NCI-H1694 treated with DMSO at 0.1 percent for 48 hours (cell line): ENCODE data around the gene STPG3.
A peak's percentile ranks its signal among the peaks of the same experiment; 100 is the strongest.
"Not testable (repeated sequence)": the region's sequence is repeated elsewhere in the genome, so short reads cannot be mapped to it uniquely, and the experiment has no call there.

Experiments
- DNase-seq: peaks from one replicate; lab custom pipeline; 2025; lab: John Stamatoyannopoulos, UW

The STPG3 gene

DNA sequence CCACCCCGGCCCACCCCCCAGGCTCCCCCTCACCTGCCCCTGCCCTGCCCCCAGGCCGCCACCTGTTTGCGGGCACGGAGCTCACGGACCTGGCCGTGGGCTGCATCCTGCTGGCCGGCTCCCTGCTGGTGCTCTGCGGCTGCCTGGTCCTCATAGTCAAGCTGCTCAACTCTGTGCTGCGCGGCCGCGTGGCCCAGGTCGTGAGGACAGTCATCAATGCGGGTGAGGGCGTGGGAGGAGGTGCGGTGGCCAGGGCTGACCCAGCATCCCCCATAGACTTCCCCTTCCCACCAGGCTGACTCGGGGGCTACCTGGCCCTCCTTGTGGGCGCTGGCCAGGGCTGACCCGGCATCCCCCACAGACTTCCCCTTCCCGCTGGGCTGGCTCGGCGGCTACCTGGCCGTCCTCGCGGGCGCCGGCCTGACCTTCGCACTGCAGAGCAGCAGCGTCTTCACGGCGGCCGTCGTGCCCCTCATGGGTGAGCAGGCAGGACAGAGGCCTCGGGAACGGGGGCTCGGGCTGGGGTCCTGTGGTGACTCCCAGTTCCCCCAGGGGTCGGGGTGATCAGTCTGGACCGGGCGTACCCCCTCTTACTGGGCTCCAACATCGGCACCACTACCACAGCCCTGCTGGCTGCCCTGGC is 16.9 kb upstream of the STPG3 start:
- no peak for DNase-seq

DNA sequence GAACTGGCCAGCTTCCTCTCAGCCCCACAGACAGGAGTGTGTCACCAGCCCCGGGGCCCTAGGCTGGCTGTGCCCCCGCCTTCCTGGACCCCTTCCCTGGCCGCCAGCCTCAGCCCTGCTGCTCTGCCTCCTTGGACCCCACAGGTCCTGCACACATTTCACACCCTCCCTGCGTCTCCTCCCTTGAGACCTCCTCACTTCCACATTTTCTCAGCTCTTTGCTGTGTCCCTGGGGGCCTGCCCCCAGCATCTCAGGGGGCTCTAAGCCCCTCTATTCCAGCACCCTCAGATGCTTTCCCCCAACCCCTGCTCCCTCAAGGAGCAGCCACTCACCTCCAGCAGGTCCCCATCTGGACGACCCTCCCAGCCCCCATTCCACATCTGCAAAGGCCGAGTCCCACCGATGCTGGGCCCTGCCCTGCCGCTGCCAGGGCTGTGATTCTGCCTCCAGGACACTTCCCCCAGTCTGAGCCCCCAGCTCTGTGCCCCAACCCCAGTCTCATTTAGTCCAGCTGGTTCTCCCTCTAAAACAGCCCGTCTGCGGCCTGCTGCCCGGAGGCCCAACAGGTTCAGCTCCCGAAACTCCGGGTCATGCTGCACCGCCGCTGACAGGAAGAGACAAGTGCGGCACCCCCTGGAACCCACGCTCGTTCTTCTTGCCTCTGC is 16.2 kb upstream of the STPG3 start:
- no peak for DNase-seq

DNA sequence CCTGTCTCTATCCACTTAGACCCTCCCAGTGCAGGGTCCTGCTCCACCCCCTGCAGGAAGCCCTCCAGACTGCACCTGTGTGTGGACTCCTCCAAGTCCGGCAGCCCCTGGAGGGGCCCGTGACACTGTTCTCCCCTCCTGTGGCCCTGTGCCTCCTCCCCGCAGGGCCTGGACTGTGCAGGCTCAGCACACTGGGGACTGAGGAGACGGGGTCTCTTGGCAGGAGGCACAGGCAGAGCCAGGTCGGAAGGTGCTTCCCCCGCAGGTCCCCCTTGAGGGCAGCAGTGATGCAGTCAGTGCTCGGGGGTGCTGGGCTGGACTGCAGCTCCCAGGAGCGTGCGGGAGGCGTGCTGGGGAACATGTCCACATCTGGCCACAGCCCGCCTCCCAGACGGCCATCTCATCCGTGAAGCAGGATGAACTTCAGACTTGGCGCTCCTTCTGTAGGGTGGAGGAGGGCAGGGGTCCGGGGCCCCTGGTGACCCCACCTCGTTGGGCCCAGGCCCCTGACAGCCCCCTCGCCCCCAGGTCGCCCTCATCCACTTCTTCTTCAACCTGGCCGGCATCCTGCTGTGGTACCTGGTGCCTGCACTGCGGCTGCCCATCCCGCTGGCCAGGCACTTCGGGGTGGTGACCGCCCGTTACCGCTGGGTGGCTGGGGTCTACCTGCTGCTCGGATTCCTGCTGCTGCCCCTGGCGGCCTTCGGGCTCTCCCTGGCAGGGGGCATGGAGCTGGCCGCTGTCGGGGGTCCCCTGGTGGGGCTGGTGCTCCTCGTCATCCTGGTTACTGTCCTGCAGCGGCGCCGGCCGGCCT is 15.5 kb upstream of the STPG3 start:
- no peak for DNase-seq

DNA sequence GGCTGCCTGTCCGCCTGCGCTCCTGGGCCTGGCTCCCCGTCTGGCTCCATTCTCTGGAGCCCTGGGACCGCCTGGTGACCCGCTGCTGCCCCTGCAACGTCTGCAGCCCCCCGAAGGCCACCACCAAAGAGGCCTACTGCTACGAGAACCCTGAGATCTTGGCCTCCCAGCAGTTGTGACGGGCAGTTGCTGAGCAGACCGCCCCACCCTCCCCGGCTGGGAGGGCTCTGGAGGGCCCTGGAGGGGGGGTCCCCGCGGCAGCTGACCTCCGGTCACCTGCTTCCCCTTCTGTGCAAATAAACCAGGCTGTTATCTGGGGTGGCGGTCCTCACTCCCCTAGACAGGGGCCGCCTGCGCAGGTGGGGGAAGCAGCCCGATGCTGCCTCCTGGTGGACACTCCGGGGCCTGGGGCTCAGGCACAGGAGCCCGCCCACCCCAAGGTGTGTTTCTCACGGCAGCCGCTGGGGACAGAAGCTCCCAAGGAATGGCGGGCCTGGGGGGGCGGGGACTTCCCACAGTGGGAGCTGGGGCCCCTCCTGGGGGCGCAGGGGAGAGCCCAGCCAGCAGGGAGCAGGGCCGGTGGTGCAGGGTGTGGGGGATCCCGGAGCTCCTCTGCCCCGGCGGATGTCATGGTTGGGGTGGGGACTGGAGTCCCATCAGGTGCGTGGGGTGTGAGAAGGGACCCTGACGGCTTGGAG is 14.7 kb upstream of the STPG3 start:
- DNase-seq: peak; percentile 42

DNA sequence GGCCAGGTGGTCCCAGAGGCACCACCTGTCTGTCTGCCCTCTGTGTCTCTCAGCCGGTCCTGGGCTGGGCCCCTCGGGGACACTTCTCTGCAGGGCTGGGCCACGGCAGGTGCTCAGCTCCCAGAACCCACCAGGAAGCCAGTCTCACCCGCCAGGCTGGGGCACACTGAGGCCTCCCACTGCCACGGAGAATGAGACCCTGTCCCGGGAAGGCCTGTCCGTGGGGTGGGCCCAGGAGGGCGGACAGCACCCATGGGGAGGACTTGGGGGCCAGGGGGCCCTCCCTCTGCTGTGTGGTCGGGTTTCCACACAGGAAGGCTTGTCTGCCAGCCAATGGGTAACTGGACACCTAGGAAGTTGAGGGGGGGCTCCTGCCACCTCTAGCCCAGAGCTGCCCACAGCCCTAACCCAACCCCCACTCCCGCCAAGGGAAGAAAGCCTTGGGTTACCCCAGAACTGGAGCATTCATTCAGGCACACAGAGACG is 14.1 kb upstream of the STPG3 start:
- DNase-seq: no peak

DNA sequence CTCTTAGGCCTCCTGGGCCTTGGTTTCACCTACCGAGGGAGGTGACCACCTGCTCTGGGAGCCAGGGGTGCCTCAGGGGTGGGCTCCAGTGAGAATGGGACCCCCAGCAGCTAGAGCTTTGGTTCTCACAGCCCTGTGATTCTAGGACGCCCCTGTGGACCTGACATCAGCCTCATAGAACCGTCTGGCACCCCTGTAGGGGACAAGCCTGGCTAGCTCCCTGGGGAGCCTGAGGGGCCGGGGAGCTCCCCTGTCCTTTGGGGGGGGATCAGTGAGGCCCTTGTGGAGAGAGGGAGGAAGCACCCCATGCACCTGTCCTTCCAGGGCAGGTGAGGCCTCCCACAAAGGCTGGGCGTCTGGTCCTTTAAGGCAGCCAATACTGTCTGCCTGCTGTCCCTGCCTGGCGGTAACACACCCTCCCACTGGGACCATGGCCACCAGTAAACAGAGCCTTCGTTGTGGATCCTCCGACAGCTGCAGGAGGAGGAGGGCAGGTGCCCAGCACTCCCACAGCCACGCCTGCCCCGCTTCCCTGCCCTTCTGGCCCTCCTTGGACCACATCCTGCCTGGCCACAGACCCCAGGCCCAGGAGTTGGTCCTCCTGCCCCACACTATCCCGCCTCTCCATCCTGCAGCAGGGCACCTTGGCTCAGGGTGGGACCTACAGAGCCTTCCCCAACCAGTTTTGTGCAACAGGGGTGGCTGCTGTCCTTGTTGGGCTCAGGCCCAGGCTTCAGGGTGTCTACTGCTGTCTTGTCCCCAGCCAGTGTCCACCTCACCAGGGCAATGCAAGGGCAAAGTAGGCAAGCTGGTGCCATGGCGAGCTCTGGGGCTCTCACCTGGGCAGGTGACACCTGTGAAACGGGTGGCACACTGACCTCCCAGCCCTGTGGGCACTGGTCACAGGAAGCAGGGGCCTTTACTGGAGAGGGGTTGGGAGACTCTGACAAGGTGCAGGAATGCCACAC is 13.0 kb upstream of the STPG3 start:
- no peak for DNase-seq

DNA sequence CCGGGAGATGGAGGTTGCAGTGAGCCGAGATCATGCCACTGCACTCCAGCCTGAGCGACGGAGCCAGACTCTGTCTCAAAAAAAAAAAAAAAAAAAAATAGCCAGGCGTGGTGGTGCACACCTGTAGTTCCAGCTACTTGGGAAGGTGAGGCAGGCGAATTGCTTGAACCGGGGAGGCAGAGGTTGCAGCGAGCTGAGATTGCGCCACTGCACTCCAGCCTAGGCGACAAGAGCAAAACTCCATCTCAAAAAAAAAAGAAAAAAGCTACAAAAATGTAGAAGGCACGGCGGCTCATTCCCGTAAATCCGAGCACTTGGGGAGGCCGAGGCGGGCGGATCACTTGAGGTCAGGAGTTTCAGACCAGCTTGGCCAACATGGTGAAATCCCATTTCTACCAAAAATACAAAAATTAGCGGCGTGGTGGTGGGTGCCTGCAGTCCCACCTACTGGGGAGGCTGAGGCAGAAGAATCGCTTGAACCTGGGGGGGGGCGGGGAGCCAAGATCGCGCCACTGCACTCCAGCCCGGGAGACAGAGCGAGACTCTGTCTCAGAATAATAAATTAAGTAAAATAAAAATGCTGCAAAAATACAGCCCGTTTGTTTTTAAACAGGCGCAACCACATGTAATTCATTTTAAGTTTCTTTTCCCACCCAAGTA is 11.4 kb upstream of the STPG3 start:
- not testable (repeated sequence) for DNase-seq

DNA sequence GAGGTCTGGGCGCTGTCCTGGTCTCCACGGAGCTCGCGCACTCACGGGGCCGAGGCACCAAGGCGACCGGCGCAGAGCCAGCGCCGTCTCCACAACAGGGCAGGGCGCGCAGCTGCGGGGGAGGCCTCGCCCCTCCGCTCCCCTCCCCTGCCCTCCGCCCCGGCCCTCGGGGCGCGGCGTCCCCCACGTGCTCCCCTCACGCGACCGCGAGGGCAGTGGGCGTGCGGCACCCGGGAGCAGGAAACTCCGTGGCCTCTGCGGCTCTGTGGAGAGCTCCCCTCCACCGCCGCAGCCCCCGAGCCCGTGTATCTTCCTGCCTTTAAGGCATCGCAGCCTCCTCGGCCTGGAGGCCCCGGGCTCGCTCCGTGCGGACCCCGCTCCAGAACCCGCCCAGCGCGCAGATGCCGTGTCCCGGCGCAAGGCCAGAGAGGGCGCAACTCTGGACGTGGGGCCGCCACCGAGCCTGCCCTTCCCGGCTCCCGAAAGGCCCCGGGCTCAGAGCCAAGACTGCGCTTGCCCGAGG is 10.7 kb upstream of the STPG3 start:
- DNase-seq: peak; percentile 47

DNA sequence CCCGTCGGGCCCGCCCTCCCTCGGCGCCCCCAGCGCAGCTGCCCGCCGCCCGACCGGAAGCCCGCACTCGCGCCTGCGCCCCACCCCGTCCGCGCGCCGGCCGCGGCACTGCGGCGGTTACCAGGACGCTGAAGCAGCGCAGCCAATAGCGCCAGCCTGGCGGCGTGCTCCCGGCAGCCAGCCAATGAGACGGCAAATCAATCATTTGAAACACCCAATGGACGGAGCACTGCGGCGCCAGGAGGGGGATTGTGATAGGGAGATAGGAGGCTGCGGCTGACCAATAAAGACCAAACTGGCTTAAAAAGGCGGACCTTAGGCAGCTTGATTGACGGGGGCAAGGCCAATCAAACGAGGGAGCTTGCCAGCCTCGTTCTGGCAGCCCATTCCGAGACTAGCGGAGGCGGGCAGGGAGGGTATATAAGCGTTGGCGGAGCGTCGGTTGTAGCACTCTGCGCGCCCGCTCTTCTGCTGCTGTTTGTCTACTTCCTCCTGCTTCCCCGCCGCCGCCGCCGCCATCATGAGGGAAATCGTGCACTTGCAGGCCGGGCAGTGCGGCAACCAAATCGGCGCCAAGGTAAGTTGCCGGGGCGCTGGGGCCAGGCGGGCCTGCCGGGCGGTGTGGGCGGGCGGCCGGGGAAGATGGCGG is 10.1 kb upstream of the STPG3 start, which contains the start of gene TUBB4B:
TUBB4B (plus strand) TSS at position 447 of the 649 bp plus-strand sequence; CDS start at position 521, 74 bp downstream.
- DNase-seq: peak; percentile 99

DNA sequence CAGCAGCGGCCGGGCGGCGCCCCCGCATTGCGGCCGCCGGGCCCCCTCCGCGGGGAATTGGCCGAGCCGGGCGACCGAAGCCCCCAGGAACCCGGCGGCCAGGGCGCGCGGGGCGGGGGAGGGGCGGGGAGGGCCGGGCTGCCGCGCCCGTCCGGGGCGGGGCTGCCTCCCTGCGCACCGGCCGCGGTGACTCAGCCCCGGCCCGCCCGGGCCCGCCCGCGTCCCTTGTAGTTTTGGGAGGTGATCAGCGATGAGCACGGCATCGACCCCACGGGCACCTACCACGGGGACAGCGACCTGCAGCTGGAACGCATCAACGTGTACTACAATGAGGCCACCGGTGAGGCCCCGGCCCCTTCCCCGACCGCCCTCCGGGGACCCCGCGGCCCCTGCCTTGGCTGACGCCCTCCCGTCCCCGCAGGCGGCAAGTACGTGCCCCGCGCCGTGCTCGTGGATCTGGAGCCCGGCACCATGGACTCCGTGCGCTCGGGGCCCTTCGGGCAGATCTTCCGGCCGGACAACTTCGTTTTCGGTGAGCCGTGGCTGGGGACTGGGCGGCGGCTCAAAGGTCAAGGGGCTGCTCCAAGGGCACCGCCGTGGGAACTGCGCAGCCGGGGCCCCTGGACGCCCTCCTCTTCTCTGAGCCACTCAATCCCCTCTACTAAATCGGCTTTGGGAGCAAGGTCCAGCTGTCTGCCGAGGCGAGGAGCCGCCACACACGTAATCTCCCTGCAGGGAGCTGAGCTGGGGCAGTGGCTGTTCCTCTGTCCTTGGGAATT is 9.4 kb upstream of the STPG3 start:
- DNase-seq: no peak

DNA sequence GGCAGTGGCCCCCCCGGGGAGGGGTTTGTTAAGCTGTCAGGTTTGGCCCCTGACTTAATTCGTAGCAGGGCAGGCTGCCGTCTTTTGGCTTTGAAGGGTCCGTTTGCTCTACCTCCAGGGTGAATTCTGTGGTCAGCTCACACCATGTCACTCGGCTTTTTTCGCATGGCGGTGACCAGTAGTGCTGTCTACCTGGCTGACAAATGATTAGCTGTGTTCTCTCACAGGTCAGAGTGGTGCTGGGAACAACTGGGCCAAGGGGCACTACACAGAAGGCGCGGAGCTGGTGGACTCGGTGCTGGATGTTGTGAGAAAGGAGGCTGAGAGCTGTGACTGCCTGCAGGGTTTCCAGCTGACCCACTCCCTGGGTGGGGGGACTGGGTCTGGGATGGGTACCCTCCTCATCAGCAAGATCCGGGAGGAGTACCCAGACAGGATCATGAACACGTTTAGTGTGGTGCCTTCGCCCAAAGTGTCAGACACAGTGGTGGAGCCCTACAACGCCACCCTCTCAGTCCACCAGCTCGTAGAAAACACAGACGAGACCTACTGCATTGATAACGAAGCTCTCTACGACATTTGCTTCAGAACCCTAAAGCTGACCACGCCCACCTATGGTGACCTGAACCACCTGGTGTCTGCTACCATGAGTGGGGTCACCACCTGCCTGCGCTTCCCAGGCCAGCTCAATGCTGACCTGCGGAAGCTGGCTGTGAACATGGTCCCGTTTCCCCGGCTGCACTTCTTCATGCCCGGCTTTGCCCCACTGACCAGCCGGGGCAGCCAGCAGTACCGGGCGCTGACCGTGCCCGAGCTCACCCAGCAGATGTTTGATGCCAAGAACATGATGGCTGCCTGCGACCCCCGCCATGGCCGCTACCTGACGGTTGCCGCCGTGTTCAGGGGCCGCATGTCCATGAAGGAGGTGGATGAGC is 8.6 kb upstream of the STPG3 start:
- DNase-seq: no peak

DNA sequence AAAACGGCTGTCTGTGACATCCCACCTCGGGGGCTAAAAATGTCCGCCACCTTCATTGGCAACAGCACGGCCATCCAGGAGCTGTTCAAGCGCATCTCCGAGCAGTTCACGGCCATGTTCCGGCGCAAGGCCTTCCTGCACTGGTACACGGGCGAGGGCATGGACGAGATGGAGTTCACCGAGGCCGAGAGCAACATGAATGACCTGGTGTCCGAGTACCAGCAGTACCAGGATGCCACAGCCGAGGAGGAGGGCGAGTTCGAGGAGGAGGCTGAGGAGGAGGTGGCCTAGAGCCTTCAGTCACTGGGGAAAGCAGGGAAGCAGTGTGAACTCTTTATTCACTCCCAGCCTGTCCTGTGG is 7.8 kb upstream of the STPG3 start:
- not testable (repeated sequence) for DNase-seq

DNA sequence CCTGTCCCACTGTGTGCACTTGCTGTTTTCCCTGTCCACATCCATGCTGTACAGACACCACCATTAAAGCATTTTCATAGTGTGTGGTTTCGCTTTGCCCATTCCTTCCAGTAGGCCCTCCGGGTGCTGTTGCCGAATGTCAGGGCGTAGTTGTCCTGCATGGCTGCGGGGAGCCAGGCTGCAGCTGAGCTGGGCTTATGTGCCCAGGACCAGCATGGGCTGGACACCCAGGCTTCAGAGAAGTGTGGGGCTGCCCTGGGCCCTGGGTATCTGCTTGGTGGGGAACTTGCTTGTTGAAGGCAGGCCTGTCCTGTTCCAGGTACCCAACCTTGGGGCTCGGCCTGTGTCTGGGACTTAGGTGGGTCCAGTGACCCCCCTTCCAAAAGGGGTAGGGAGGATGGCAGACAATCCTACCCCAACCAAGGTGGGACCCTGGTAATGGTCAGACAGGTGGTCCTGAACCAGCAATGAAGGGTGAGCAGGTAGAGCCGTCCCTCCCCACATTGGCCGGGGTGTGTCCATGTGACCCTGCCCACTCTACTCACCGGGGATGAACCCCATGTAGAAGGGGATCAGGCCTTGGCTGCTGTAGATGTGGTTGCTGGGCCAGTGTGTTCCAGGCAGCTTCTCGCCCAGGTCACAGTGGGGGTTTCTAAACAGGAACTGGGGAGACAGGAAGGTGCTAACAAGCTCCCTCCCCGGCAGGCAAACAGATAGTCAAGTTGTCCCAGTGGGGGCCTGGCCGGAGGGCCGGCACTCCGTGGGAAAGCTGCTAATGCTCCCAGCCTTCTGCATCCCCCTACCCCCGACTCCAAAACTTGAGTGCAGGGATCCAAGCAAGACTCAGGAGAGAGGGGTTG is 7.2 kb upstream of the STPG3 start:
- DNase-seq: no peak

DNA sequence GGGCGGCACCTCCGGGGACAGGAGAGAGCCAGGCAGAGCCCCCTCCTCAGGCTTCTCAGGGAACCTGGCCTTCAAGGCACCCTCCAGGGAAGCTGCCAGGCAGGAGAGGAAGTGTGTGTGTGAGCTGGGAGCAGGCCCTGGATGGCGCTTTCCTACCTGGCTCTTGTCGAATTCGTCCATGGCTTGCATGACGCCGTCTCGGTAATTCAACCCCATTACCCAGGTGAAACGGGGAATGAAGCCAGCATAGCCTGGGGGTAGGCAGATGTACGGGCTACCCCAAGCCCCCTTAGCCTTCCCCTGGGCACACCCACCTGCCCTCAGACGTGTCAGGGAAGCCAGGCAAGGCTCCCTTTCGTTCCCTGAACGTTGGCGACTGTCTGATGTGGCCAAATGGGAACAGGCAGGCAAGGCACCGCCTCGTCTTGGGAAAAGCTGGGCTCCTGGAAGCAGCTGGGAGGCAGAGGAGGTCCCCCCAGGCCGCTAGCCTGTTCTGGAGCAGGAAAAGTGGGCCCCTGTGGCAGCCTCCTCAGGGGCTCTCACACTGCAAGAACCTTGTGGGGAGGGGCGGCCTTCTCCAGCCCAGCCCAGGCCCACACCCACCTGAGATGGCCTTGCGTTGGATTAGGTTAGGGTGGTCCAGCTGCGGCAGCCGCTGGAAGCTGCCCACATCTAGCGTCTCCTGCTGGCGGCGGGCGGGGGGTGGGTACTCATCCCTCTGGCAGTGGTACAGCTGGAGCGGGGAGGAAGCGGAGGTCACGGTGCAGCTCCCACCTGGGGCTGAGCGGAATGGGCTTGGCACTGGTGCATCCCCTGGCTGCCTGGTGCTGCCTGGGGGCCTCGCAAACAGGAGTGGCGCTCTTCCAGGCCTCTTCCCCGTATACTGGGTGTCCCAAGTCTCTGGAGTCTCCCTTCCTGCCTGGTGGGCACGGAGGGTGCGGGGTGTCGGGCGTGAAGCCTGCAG is 6.3 kb upstream of the STPG3 start:
- no peak for DNase-seq
